C4-2B (cell line): Measurements from ENCODE around the gene CEP350.

ENCODE experiments used
- ZFX ChIP-seq: fragments of 450-650 bp; IDR thresholded peaks from 2 replicates; pipeline ENCODE4 v1.6.1; 2017
- TF ChIP-seq, protein P1 (sequence below): fragments of 450-650 bp; conservative IDR thresholded peaks from 2 replicates; pipeline ENCODE4 v1.5.1; 2017; ENCODE audit warnings: mild to moderate bottlenecking

DNA sequence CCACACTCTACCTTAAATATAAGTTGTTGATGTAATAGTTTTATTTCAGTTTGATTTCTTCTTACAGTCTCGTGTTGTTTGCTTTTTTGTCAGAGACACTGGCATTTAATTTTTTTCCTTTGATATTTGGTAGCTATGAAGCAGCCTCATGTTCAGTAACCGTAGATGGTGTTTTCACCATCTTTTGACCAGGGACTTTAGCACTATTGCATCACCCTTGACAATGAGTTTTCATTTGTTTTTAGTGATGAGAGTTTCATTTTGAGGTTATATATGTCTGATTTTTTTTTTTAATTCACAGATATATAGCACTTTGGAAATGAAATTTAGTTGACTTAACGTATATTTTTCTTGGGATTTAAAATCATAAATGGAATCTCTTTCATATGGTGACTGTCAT lies 36.2 kb downstream of the CEP350 start:
- TF ChIP-seq, protein P1, sequence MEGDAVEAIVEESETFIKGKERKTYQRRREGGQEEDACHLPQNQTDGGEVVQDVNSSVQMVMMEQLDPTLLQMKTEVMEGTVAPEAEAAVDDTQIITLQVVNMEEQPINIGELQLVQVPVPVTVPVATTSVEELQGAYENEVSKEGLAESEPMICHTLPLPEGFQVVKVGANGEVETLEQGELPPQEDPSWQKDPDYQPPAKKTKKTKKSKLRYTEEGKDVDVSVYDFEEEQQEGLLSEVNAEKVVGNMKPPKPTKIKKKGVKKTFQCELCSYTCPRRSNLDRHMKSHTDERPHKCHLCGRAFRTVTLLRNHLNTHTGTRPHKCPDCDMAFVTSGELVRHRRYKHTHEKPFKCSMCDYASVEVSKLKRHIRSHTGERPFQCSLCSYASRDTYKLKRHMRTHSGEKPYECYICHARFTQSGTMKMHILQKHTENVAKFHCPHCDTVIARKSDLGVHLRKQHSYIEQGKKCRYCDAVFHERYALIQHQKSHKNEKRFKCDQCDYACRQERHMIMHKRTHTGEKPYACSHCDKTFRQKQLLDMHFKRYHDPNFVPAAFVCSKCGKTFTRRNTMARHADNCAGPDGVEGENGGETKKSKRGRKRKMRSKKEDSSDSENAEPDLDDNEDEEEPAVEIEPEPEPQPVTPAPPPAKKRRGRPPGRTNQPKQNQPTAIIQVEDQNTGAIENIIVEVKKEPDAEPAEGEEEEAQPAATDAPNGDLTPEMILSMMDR = no peak
- TF ChIP-seq ZFX = no peak
